Stimulated activated CD8-positive, alpha-beta memory T cell treated with anti-CD3 and anti-CD28 coated beads, Interleukin-2, amount 100 ng/mL, for 48 hours (primary cell): ENCODE results near the gene C12orf60.

Experiments used
- DNase-seq, 2 donors: peaks; one replicate each; pipeline ENCODE4 v3.0.0-alpha.2; 2020; ENCODE audit warnings: low read depth in 2 of 2

The C12orf60 gene

DNA sequence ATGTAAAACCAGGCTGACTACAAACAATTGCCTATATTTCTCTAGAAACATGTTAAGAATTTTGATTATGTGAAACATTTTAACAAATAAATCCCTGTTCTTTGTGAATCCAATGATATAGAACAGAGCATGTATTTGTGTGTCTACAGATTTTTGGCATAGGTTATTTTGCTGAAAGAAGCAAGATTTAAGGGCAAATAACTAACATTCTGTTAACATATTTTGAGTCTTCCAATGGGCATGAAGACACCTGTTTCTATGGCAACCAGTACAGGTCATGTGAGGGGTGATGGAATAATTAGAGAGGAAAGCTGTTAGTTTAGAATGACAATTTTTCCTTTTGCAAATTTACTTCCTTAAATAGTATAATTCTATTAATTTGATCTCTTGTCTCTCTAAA, 31.0 kb downstream of the C12orf60 start:
- DNase-seq: no peak

- no peak for DNase-seq
Measured at GRCh38 chr12:14836336-14837210, 33.1 kb downstream of the C12orf60 start.

- DNase-seq: no peak
Measured at GRCh38 chr12:14839262-14839661, 35.8 kb downstream of the C12orf60 start.

DNA sequence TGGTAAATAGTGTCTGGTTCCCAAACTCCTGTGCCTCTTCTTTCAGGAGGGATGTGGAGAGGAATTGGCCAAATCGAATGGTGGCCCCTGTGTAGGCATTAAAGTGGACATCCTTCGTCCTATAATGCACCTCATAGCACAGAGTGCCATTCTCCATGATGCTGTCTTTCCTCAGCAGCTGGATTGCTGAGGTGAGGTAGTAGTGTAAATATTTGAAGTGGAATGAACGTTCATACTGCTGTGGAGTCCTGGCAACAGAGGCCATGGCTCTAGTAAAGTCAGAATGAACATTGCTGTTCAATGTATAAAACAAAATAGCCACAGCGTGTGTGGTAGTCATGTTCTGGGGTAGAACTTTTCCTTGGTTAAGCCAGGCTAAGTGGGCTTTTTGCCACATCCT, 37.1 kb downstream of the C12orf60 start:
- DNase-seq: no peak

DNA sequence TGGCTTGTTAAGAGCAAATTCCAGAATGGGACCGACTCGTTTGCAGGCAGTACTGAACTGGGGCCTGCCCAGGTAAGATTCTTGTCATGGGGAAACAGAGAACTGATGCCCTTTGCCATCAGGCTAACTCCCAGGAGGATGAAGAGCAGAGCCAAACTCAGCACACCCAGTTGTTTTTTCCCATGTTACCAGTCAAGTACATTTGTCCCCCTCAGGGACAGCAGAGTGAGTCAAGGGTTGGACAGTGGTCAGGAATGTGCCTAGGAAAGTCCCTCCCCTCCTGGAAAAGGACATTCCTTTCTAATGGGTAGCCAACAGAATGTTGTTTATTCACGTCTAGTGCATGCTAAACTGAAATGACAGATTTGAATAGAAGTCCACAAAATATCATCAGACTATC, 38.3 kb downstream of the C12orf60 start:
- DNase-seq: no peak

GRCh38 chr12:14842315-14842714, 38.8 kb downstream of the C12orf60 start:
- no peak for DNase-seq

DNA sequence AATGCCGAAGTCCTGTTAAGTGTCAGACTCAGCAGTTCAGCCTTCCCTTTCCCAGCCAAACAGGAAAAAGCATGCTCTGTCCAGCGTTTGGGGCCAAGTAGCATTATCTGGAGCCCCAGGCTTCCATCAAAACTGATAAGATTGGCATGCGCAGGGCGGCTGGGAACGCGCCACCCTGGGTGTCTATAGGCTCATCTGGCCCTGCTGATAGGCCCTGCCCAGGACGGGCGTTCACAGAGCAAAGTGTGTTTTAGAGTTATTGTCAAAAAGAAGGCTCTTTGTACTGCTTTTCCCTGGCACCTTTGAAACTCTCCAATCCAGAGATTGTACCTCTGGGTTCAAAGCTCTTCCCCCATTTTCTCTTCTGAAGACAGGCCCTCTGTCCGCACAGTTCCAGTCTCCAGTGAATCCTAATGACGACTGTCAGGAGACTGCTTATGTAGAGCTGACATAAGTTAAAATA, 40.0 kb downstream of the C12orf60 start, which contains the start of gene ART4:
TSS of gene ART4 (minus strand) at position 102 of the 463 bp plus-strand sequence. CDS start 413 bp downstream, outside the sequence.
- no peak for DNase-seq

- DNase-seq: no peak
Measured at GRCh38 chr12:14844401-14844800, 40.9 kb downstream of the C12orf60 start.

DNA sequence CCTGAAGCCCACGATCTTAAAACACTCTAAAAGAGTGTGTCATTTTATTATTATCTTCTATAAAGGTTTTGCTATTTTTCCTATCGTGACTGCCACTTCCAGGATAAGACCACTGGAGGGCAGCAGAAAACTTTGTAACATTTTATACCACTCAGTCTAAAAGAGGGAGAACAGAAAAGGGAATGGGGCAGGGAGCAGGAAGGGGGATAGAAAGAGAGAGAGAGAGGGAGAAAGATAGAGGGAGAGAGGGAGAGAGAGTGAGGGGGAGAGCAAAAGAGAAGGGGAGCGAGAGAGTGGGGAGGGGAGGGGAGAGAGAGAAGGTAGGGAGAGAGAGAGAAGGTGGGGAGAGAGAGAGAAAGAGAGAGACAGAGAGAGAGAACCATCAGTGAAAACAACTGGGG, 41.9 kb downstream of the C12orf60 start:
- DNase-seq: no peak

DNA sequence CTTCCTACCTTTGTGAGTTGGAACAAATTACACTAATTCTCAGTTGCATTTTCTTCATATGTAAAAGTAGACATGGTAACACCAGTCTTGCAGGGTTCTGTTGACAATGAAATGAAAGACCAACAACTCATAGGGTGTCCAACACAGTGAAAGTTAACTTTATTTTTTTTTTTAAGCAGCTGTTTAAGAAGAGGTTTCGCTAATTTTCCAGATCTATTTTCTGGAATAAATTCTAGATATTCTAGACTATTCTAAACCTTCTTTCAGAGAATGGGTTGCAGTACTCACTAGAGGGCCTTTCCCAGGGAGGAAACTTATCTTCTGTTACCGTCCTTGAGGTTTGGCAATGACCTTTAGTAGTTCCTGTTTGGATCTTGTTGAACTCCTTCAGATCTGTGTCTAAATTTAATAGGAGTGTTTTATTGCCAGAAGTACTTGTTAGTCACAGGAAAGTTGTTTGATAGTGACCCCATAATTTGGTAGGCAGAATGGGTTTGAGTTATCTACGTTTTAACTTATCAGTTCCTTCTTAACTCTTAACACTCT, 42.6 kb downstream of the C12orf60 start:
- no peak for DNase-seq

GRCh38 chr12:14846876-14847580, 43.6 kb downstream of the C12orf60 start:
- no peak for DNase-seq

DNA sequence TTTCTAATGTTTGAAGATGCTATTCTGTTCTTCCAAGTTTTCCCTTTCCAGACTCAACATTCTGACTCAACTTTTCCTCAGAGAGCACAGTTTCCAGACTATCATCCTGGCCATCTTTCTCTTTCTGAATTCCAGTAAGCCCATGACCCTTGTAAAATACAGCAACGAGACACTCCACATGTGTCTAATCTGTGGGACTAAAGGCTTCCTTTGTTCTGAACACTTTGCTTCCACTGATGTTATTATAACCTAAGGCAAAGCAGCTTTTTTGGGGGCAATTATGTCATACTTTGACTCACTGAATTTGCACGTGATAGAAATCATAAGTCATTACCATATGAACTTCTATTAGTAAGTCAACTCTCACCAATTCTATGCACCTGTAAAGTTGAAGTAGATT, 46.2 kb downstream of the C12orf60 start:
- no peak for DNase-seq

DNA sequence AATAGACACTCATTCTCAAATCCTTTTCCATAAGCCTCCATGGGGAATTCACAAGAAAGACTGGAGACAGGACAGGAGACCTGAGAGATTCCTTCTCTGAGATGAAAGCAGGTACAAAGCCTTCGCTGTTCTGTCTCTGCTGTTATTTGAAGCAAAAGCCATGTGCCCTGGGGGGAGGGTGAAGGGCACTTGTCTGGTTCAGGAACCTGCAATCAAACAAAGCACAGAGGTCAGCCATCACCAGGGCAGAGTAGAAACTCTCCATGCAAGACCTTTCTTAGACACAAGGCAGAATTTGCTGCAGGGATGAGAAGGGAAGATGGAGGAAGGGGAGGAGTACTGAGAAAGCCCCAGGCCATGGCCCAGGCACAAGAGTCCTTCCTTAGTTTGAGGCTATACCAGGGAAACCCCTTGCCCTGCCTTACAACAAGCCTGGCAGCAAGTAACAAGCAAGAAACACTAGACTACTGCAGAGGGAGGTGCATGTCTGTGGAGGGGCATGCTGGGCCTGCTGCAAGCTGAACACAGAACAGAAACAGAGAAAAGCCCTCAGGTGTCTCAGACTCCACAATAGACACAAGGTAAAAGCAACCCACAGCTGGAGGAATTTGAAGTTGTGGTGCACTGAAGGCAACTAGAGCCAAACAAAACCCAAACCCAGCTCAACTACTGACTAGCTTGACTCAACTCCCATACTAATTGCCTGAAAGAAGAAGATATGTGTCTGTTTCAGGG, 47.6 kb downstream of the C12orf60 start:
- DNase-seq: no peak

- DNase-seq: no peak
Measured at GRCh38 chr12:14852880-14853279, 49.4 kb downstream of the C12orf60 start.

DNA sequence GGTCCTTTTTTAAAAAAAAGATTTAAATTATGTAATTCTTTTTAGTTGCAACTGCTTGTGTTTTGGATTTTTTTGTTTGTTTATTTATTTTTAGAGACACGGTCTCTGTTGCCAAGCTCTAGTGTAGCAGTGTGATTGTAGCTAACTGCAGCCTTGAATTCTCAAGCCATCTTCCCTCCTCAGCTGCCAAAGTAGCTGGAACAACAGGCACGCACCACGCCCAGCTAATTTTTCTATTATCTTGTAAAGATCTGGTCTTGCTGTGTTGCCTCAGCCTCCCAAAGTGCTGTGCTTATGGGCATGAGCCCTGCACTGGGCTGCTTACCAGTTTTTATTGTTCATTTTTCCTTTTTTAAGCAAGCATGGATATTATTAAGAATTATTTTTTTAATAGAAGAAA, 50.5 kb downstream of the C12orf60 start:
- DNase-seq: no peak

DNA sequence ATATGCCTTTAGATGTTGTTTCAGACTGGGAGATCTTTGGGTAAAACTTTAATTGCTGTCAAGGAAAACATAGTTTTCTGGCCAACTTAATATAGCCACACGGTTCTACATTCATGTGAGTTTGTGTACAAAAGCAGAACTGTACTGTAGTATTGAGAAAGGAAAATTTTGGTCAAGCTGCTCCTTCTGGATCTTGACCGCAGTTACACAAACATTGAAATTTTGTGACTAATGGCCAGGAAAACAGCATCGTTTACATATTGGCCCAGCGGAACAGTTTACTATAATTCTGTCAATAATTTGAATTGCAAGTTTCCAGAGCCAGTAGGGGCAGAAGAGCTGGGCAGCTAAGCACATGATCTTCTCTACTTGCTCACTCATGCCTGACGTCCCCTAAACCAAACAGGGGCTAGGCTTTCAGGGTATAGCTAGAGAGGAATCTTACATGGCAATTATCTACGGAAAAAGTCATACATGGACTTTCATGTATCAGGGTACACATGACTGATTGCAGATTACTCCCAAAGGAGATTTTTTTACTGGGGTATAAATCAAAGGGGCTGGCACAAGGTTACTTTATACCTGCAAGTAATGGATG, 51.2 kb downstream of the C12orf60 start:
- no peak for DNase-seq

DNA sequence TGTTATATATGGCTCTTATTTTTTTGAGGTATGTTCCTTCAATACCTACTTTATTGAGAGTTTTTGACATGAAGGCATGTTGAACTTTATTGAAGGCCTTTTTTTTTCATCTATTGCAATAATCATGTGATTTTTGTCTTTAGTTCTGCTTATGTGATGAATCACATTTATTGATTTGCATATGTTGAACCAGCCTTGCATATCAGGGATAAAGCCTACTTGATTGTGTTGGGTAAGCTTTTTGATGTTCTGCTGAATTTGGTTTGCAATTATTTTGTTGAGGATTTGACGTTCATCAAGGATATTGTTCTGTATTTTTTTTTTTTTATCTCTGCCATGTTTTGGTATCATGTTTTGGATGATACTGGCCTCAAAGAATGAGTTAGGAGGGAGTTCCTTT, 55.0 kb downstream of the C12orf60 start:
- no peak for DNase-seq

GRCh38 chr12:14860490-14860889, 57.0 kb downstream of the C12orf60 start:
- DNase-seq: no peak

- DNase-seq: no peak
Measured at GRCh38 chr12:14868916-14869506, 65.5 kb downstream of the C12orf60 start.

- no peak for DNase-seq
Measured at GRCh38 chr12:14871247-14871646, 67.8 kb downstream of the C12orf60 start.

DNA sequence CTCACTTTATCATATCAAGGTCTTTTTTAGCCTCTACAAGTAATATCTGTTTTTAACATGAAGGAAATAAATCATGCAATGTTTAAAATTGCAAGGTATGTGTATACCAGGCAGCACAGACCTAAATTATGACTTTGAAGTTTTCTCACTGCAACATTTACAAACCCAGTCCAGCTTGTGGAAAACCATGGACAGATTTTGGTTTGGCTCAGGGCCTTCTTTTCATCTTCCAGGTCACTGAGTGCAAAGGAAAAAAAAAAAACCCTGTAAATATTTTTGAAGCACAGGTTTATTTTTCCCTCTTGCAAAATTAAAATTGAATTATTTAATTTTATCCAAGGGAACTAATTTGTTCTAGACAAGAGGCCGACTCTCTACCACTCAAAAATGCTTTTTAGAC, 68.4 kb downstream of the C12orf60 start:
- DNase-seq: no peak
